Measurements from ENCODE around the gene SHD.
A peak's percentile ranks its signal among the peaks of the same experiment; 100 is the strongest.

Gene SHD

DNA sequence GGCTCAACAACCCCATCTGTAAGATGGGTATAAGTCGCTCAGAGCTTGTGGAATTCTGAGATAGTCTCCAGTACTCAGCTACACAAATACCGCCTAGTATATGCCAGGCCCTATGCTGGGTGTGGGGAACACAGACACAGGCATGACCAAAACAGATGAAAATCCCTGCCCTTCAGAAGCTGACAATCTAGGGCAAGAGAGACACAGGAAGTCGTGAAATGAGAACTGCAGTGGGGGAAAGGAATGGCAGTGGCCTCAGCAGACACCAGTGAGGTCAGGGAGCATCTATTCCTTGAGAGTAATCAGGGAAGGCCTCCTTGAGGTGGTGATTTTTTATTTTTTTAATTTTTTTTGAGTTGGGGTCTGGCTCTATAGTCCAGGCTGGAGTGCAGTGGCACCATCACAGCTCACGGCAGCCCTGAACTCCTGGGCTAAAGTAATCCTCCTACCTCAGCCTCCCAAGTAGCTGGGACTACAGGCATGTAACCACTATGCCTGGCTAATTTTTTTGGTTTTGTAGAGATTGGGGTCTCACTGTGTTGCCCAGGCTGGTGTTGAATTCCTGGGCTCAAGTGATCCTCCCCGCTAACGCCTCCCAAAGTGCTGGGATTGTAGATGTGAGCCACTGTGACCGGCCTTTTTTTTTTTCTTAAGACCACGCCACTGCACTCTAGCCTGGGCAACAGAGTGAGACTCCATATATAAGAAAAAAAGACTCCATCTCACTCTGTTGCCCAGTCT lies 19.9 kb downstream of the SHD start:
- no peak for DNase-seq (ENCODE audit: low read depth in 2 of 2)

DNA sequence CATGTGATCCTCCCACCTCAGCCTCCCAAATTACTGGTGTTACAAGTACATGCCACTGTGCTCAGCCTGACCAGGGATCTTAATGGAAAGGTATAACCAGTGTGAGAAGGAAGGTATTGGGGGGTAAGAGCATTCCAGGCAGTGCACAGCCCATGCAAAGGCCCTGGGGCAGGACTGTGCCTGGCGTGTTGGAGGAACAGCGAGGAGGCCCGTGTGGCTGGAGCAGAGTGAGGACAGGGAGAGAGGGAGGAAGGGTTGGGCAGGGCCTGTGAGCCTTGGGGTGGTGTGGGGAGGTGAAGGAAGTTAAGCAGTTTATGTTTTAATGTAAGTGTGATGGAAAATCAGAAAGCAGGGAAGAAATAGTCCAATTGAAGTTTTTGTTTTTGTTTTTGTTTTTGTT lies 21.5 kb downstream of the SHD start:
- no peak for DNase-seq (ENCODE audit: low read depth in 2 of 2)

DNA sequence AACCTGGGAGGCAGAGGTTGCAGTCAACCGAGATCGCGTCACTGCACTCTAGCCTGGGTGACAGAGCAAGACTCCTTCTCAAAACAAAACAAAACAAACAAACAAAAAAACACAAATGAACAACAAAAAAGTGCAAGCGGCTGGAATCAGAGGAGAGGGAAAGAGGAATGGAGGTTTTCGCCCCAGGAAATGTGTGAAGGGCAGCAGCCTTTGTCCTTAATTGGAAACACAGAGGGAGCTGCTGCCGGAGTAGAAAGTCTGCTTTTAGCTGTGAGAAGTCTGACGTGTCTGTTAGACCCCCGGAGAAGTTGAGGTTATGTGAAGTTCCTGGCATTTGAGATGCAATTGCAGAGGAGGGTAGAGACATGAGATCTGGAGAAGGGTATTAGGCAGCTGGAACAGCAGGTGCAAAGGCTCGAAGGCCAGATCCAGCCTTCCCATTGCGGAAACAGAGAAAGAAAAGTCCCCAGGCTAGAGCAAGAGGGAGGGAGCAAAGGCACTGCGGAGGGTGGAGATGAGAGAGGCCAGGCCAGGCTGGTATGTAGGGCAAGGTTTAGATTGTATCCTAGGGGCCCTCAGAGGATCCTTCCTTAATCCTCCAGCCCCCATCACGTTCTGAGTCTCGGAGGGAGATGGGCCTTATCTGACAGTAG lies 22.6 kb downstream of the SHD start:
- DNase-seq (ENCODE audit: low read depth in 2 of 2): no peak

- DNase-seq (ENCODE audit: low read depth in 2 of 2): no peak
Observed at GRCh38 chr19:4302243-4302640, 23.2 kb downstream of the SHD start, which contains the start of gene TMIGD2. Gene TMIGD2, minus strand, starts transcription at chr19:4302389. Its CDS starts 4 bp downstream, at chr19:4302385.

GRCh38 chr19:4303819-4304537 lies 24.9 kb downstream of the SHD start:
- no peak for DNase-seq (ENCODE audit: low read depth in 2 of 2)

- DNase-seq (ENCODE audit: low read depth in 2 of 2): peak in 1 of 2 experiments; percentile 30
Observed at GRCh38 chr19:4304538-4305256, 25.6 kb downstream of the SHD start, which contains the start of gene FSD1. Gene FSD1, plus strand, starts transcription at chr19:4304598. Its CDS starts 149 bp downstream, at chr19:4304747.

- DNase-seq (ENCODE audit: low read depth in 2 of 2): no peak
Observed at GRCh38 chr19:4305257-4305612, 26.2 kb downstream of the SHD start.

DNA sequence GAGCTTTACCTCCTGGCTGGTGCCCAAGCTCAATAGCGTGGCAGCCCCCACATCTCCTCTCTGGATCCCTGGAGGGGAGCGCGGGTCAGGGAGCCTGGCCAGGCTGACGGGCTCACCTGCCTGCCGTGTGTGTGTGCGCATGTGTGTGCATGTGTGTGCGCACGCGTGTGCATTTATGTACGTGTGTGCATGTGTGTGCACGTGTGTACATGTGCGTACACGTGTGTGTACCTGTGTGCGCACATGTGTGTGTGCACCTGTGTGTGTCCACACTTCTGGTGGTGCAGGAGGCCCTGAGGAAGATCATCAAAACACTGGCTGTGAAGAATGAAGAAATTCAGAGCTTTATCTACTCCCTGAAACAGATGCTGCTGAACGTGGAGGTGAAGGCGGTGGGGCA lies 26.6 kb downstream of the SHD start:
- DNase-seq (ENCODE audit: low read depth in 2 of 2): no peak

- DNase-seq (ENCODE audit: low read depth in 2 of 2): no peak
Observed at GRCh38 chr19:4310247-4311121, 31.4 kb downstream of the SHD start.

DNA sequence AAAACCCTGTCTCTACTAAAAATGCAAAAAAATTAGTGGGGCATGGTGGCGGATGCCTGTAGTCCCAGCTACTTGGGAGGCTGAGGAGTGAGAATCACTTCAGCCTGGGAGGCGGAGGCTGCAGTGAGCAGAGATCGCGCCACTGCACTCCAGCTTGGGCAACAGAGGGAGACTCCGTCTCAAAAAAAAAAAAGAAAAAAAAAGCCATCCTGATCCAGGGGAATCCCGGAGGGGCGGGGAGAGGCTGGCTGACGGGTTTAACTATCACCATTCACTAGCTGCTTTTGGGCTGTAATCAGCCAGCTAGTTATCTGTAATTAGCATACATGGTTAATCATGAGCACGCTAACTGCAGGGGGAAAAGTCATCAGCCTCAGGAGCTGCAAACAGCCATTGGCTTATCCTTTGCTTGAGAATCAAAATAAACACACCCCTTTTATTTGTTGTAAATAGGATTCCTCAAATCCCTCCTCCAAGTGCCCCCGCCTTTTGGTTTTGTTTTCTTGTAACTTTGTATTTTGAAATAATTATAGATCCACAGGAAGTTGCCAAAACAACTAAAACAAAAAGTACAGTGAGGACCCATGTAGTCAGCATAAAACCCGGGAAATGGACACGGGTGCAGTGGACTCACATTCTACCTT lies 34.9 kb downstream of the SHD start:
- no peak for DNase-seq (ENCODE audit: low read depth in 2 of 2)

DNA sequence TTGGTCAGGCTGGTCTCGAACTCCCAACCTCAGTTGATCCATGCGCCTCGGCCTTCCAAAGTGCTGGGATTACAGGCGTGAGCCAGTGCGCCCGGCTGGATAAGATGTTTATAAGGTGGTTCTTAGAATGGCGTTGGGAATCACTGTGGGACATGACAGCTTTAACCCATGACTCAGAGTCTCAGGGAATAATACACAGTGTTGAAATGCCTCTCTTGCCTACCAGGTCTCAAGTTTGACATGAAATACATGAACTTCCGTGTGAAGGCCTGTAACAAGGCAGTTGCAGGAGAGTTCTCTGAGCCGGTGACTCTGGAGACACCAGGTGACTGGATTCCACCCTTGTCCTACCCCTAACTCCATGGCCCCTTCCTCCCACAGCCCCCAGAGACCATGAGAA lies 37.9 kb downstream of the SHD start:
- DNase-seq (ENCODE audit: low read depth in 2 of 2): no peak

DNA sequence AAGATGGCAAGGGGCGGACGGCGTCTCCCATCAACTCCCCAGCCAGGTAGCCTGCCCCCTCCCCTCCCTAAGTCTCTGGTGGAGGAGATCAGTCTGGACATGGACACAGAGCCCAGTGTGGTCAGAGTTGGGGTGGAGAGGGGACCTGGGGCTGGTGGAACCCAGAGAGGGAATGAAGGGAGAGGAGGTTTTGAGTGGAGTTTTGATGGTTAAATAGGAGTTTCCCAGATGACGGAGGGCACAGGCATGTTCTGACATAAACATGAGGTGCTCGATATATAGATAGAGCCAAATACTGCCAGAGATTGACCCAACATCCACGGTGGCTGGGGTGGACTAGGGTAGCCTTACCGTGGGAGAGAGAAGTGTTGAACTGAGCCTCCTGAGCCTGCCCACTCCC lies 39.4 kb downstream of the SHD start:
- DNase-seq (ENCODE audit: low read depth in 2 of 2): no peak

DNA sequence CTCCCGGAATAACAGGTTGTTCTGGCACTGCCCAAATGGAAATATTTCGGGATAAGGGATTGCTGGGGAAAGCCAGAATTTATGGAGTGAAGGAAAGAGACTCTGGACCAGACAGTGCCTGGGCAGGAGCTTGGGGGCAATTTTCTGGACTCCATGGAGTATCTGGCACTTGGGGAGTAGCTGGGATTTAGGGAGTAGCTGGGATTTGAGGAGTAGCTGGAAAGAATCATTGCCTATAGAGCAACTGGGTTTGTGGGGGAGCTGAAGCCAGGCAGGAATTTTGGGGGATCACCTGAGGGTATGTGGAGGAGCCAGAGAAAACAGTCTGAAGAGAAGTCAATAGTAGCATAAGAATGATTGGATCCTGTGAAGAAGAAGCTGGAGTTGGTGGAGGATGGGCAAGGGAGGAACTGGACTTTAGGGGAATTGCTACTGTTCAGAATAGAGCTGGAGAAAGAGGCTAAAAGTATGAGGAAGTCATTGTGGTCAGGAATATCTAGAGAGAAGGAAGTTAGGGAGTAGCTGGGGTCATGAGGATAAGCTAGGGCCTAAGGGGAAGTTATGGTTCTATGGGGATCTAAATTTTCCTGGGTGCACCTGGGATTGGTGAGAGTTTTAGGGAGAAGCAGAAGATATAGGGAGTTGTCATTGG lies 40.1 kb downstream of the SHD start:
- no peak for DNase-seq (ENCODE audit: low read depth in 2 of 2)

GRCh38 chr19:4320419-4320818 lies 41.4 kb downstream of the SHD start:
- DNase-seq (ENCODE audit: low read depth in 2 of 2): no peak

GRCh38 chr19:4322942-4323665 lies 44.0 kb downstream of the SHD start:
- DNase-seq (ENCODE audit: low read depth in 2 of 2): no peak

DNA sequence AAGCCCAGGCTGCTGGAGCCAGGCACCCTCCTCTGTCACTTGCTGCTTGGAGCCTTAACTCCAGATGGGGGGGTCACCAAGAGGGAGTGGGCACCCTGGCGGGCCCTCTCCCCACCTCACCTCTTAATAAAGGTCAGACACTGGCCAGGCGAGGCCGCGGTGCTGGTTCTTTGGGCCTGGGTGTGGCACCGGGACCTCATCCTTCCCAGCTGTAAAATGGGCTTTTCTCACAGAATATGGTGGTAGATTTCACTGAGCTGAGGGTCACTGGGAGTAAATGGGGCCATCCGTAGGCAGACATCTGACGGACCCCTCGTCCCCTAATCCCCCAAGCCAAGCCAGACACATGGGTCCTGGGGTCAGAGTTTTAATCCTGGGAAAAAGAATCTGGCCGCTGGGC lies 44.6 kb downstream of the SHD start:
- no peak for DNase-seq (ENCODE audit: low read depth in 2 of 2)

- no peak for DNase-seq (ENCODE audit: low read depth in 2 of 2)
Observed at GRCh38 chr19:4324228-4324627, 45.2 kb downstream of the SHD start.

DNA sequence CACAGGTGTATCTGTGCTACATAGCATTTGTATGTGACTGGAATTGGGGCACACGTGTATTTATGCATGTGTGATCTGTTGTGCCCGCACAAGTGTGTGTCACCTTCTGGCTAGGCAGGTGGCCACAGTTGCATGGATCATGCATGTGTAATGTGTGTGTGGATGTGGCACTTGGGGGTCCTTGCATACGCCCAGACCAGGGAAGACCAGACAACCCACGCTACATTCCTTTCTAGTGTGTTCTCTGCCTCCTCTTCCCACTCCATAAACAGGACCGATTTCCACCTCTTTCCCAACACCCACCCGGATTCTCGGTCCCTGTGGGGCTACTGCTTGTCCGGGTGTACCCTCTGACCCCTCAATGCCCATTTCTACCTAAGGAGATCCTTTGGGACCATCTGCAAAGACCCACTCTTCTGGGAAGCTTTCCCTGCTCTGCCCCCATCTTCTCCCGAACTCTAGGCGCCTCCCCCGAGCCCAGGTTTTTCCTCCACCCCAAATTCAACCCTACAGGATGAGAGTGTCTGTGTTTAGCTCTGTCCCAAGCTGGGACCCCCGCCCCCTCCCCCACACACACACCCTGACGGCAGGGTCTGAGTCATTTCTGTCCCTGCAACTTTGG lies 47.3 kb downstream of the SHD start:
- no peak for DNase-seq (ENCODE audit: low read depth in 2 of 2)

DNA sequence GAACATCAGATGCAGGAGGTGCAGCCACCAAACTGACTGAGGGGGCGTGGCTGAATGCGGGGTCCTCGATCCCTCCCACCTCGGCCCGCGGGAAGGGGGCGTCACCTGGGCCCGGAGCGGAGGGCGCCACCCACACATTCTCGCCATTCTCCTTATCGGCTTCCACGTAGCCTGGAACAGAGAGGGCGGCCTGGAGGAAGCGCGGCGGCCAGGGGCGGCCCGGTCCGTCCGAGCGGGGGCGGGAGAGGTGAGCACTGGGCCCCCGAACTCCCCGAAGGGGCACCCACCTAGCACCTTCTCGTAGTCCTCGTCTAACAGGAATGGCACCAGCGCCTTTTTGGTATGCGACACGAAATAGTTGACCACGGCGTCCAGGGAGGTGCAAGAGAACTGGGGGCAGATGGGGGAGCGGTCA lies 47.8 kb downstream of the SHD start:
- no peak for DNase-seq (ENCODE audit: low read depth in 2 of 2)

Measured in fibroblast of skin of left quadriceps (primary cell).